IPS DF 4.7 (cell line): ENCODE data around the gene TMEM126B.
"Not testable (repeated sequence)": the region's sequence is repeated elsewhere in the genome, so short reads cannot be mapped to it uniquely, and the experiment has no call there.

Source experiments
- DNase-seq: peaks from one replicate; pipeline ENCODE4 v3.0.0-alpha.2; 2013; ENCODE audit warnings: low spot score; ENCODE audit errors: extremely low read depth

The TMEM126B gene

DNA sequence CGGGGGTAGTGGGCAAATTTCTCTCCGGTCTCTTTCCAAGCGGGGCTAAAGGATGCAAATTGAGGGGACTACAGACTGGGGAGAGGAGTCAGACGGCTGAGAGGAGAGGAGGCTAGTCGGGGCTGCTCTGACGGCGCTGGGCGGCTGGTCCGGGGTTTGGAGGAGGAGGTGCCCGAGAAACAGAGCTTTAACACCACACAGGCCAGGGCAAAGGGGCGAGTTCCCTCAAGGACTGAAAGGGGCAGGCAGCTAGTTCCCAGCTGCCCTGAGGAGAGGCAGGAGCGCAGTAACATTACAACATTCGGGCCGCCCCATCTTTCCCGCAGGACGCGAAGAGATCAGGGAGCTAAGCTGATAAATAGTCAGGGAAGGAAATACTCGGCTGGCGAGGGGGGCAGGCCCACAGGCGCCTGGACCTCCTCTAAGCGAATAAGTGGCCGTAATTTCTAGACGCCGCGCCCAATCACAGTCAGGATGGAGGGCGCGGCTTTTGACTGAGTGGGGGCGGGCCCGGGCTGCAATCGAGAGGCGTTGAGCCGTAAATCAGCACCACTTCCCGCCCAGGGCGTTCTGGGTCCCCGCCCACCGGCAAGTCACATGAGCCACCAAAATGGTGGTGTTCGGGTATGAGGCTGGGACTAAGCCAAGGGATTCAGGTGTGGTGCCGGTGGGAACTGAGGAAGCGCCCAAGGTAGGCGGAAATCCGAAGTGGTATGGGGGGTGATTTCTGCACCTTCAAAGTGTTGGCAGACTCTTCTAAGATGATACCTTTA is at the start of gene TMEM126B:
TSS of gene TMEM126B (plus strand) at position 596 of the 773 bp plus-strand sequence. CDS start at position 611, 15 bp downstream.
- no peak for DNase-seq

DNA sequence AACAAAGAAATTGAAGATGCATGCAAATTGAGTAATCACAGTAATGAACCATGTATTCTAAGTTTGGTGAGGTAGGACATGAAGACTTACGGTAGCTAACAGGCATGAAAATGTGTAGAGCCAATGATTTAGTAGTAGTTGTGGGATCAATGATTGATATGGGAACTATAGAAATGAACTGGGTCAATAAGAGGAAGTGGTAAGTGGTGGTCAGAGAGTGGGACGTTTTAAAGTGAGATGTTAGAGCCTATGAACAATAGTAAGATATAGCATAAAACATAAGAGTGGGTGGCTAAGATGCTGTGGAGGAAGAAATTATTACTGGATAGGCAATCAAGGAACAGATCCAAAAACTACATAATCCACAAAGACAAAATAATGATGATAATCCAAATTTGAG is 46.3 kb upstream of the TMEM126B start:
- no peak for DNase-seq

DNA sequence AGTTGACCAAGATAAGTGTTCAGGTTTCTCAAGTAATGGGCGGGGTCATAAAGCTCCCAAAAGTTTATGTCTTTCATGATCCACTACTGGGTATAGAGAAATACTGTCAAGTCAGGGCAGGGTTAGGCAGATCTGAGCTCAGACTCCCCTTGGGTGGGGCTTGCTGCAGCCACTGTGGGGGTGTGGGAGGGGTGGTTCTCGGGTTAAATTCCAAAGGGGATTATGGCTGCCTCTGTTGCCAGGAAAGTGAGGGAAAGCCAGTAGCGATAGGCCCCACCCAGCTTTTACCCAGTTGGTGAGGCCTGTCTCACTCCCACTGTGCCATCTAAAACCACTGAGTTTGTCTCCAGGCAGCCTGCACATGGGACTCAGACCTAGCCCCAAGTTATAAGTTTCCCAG is 39.0 kb upstream of the TMEM126B start:
- DNase-seq = no peak

DNA sequence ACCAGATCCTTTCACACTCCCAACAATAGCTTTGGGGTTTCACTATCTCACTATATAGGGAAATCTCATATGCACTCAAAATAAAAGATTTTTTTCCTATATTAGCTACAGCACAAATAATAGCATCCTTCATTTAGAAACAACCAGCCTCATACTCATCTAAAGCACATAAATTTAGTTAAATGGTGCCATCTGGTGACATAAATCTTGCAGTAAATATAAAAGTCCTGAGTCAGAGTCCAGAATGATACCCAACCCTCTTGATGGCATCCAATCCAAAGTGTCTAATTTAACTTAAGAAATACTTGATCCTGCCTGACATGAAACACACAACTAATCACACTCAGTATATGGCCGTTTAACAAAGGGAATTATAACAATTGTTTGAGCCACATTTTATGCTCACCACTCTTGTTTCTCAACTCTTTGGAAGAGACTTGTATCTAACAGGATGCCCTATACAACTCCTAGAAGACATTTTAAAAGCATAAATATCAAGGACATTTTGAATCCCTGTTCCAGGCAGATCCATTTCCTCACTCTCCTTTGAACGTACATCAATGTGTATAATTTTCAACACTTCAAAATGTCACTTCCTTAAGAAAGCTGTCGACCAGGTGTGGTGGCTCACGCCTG is 37.4 kb upstream of the TMEM126B start:
- peak; percentile 22 for DNase-seq

DNA sequence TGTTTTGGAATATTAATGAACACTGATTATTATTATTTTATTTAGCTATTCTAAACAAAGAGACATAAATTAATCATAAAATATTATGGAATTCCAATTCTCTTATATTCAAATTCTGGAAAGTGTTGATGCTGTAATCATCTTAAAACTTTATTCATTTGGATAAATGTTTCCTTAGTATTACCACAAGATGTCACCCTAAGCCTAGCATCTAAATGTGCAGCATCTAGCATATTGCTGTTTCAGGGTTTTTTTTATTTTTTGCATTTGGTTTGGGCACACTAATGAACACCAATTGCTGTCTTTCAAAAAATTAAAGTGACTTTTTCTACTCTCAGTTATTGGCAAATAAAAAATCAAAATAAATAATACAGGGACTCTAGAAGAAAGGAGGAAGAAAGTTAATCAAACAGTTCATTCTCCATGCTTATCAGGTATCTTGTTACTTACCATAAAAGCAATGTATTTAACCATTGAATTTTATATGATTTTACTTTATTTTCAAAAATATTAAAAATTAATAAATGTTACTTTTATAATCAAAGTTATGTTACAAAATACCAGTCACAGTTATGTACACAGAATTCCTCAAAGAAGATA is 33.0 kb upstream of the TMEM126B start:
- DNase-seq = peak; percentile 22

DNA sequence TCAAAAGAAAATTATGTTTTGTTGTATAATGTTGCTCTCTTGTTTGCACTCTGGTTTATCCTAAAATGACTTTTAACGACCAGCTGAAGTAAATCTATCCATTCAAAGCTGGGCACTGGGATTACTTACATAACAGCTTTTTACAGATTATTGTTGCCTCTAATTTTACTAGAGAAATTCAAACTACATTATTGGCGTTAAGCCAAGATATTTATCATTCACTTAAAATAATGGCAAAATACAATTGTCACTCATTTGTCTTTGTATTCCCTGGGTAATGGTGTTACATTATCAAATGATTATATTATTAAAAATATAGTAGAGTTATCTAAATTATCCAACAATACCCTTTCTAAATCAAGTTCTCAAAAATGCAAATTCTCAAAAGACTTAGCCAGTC is 31.5 kb upstream of the TMEM126B start:
- DNase-seq = no peak

DNA sequence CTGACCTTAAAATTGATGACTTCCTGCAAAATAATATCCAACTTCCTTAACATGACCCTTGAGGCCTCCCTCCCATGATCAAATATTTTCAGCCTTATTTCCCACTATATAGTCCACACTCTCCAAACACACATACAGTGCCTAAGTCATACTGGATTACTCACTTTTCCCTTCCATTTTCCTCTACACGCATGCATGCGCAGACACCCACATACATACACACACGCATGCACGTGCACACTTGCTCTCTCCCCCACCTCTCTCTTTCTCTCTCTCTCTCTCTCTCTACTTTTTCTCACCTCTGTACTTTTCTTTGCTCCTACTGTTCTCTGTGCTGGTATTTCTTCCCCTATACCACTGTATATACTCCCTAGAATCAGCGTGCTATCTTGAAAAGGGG is 29.3 kb upstream of the TMEM126B start:
- DNase-seq = no peak

DNA sequence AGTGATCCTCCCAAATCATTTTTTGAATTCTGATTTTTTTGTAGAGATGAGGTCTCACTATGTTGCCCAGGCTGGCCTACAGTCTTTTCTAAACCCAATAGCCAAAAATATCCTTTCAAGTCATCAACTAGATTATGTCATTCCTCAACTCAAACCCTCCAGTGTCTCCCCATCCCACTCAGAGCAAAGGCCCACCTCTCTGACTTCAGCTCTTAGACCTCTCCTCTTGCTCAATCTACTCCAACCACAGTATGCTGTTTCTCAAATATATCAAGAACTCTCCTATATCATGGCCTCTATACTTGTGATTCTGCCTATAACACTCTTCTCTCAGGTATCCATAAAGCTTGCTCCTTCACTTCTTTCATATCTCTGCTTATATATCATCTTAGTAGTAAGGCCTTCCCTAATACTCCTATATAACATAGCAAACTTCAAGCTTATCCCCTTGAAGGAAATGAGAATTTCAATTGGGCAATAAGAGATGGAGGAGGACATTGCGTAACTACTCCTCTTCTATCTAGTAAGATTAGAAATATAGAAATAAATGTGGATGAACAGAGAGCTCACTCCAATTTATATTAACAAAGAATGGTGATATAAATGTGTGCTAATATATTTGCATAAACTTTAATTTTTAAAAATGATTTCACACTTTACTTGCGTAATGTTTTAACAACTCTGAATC is 25.7 kb upstream of the TMEM126B start:
- no peak for DNase-seq

DNA sequence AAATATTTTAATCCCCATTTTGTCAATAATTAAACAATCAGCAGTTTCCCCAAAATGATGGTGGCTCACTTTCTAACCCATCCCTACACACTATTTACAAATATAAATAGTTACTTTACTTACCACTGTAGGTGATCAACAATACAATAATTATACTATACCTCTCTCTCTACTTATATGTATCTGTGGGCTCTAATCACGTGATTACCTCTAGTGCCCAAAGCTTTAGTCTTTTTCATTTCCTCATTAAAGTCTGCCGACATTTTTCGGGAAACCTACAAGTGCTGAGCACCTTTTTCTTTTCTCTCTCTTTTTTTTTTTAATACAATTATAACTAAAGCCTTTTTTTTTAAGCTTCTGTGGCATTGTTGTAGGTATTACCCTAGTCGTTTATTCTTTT is 25.2 kb upstream of the TMEM126B start:
- no peak for DNase-seq

DNA sequence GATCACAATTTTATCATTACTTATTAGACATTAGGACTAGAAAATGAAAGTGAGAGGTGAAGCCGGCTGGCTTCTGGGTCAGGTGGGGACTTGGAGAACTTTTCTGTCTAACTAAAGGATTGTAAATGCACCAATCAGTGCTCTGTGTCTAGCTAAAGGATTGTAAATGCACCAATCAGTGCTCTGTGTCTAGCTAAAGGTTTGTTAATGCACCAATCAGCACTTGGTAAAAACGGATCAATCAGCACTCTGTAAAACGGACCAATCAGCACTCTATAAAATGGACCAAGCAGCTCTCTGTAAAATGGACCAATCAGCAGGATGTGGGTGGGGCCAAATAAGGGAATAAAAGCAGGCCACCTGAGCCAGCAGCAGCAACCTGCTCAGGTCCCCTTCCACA is 22.2 kb upstream of the TMEM126B start:
- DNase-seq = not testable (repeated sequence)

DNA sequence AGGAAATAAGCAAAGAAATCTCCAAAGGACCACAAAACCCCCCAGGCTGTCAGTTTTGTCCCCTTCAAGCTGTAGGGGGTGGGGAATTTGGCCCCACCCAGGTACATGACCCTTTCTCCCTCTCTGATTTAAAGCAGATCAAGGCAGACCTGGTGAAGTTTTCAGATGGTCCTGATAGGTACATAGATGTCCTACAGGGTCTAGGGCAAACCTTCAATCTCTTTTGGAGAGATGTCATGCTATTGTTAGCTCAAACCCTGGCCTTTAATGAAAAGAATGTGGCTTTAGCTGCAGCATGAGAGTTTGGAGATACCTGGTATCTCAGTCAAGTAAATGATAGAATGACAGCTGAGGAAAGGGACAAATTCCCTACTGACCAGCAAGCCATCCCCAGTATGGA is 19.8 kb upstream of the TMEM126B start:
- DNase-seq = not testable (repeated sequence)

DNA sequence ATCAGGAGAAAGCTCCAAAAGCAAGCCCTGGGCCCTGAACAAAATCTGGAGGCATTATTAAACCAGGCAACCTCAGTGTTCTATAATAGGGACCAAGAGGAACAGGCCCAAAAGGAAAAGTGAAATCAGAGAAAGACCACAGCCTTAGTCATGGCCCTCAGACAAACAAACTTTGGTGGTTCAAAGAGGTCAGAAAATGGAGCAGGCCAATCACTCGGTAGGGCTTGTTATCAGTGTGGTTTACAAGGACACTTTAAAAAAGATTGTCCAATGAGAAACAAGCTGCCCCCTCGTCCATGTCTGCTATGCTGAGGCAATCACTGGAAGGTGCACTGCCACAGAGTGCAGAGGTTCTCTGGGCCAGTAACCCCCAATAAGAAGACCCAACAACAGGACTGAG is 19.1 kb upstream of the TMEM126B start:
- not testable (repeated sequence) for DNase-seq

DNA sequence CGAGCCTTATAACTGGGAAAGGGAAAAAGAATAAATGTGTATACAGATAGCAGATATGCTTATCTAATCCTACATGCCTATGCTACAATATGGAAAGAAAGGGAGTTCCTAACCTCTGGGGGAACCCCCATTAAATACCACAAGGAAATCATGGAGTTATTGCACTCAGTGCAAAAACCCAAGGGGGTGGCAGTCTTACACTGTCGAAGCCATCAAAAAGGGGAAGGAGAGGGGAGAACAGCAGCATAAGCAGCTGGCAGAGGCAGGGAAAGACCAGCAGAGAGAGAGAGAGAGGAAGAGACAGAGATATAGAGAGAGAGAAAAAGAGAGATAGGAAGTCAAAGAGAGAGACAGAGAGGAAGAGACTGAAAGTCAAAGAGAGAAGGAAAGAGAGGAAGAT is 16.8 kb upstream of the TMEM126B start:
- DNase-seq = not testable (repeated sequence)

DNA sequence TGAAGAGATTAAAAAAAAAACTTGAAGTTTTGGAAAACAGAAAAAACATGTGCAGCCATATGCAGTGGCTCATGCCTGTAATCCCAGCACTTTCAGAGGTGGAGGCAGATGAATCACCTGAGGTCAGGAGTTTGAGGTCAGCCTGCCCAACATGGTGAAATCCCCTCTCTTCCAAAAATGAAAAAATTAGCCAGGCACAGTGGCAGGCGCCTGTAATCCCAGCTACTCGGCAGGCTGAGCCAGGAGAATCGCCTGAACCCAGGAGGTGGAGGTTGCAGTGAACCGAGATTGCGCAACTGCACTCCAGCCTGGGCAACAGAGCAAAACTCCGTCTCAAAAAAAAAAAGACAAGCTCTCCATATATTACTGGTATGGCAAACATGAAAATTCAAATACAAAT is 8.9 kb upstream of the TMEM126B start:
- DNase-seq = no peak

DNA sequence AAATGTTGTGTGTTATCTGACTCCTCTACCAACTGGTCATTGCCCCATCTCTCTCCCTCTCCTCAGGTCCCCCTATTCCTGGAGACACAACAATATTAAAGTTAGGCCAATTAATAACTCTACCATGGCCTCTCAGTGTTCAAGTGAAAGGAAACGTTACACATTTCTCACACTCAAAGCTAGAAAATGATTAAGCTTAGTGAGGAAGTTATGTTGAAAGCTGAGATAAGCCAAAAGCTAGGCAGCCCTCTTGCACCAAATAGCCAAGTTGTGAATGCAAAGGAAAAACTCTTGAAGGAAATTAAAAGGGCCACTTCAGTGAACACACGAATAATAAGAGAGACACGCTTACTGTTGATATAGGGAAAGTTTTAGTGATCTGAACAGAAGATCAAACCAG is 8.1 kb upstream of the TMEM126B start:
- DNase-seq = no peak

DNA sequence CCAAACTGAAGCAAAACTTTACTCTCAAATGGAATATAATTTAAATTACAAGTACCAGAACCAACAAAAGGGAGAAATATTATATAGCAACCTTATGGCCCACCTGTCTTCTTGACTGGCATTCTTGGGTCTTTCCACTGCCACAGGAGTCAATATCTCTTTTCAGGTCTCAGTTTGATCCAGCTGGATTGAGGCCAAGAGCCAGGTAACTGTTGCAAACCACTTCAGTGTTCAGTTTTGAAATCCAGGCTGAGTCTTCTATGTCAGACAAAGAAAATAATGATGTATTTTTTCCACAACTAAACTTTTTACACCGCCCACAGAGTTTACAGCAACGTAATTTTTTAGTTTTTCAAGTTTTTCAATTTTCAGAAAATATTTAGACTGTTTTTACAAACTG is 1.9 kb upstream of the TMEM126B start:
- no peak for DNase-seq

DNA sequence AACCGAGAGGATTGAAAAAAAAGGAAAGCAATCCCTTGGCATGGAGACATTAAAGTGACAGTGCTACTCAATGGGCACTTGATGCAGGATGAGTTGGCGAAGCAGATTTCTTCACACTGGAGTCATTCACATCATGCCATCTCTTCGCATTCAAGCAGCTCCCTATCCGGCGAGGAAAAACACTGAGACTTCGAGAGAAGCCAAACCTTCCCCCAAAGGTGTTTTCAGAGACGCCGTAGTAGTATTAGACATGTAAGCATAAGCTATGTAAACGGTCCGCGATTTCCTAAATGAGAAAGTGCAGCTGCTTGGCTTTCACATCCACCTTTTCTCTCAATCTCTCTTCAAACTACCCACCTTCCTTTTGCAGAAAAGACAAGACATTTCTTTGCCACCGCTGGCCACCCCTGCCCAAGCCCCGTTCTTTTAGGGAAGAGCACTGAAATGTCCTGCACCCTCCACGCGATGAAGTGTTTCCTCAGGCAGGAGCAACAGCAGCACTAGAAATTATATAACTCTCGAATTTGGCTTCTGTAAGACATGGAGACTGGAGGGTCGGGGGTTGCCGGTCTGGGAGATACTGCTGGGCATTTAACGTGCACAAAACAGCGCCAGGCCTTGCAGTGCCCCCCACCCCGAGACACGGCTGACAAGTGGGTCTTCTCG is 928 bp upstream of the TMEM126B start, which contains the start of gene DLG2:
TSS of gene DLG2 (minus strand) at position 13 of the 666 bp plus-strand sequence.
- DNase-seq = no peak

DNA sequence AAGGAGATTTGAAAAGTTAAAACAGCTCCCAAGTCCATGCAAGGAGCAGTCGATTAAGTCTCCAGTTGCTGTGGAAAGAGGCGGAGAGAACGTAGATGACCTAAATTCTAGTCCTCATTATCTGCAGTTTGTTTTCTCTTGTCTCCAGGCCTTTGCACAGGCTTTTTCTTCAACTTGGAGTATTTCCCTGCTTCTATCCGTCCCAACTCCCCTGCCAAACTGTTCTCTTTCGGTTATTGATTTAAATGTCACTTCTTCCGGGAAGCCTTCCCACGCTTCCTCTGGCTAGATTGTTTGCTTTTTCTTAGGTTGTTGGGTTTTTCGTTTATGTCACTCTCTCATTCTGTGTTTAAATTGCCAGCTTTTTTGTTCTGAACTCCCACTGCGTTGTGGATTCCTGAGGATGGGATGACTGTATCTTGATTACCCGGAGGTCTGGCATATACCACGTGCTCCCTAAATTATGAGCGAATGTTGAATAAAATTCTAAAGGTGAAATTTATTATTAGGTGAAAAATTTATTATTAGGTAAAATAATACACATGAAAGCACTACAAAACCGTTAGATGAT is 463 bp downstream of the TMEM126B start:
- no peak for DNase-seq

DNA sequence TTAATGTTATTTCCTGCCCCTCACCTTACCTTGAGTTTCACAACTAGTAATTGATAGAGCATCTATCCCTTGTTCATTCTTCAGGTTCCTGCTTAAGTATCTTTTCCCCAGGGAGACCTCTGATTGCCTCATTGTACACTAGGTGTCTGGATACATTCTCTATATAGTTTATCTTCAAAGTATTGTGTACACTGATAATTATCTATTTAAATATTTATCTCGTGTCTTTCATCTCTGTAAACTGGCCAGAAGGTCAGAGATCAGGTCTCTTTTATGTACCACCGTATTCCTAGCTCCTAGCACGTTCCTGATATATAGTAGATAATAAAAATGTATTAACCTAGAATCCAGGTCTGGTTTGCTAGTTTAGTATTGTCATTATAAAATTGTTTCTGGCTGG is 6.4 kb downstream of the TMEM126B start:
- no peak for DNase-seq

DNA sequence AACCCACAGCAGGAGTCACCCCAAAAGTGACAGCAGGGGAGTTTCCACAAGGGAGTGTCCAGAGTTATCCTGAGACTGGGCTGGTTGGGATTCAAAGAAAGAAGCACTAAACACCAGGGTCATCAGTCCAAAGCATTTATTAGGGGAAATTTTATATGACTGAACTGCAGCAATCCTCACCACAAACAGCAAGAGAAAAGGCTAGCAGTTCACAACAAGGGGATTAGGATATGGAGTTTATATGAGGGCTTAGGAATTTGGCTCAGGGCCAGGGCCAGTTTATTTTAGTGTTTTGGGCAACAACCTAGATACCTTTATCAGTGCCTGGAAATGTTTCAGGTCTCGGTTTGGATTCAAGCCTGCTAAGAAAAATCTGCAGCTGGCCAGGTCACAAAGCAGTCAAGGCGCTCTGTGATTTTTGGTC is 14.8 kb downstream of the TMEM126B start:
- no peak for DNase-seq

DNA sequence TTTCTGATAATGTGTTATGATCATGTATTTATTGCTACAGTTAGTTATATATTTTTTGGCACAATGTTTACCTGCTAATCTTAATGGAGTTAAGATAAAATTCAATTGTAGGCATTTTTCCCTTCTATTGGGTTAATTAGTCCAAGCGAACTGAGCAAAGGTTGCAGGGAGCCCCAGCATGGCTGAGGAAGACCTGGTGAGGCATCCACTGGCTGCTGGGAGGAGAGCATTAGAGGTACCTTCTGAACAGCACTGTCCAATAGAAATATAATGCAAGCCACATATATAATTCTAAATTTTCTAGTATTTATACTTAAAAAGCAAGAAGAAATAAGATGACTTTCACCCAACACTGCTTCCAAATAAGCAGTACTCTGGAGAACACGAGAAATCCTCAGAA is 18.7 kb downstream of the TMEM126B start:
- no peak for DNase-seq
